ENCODE results near the gene RHEX.

- TF ChIP-seq, protein P1, sequence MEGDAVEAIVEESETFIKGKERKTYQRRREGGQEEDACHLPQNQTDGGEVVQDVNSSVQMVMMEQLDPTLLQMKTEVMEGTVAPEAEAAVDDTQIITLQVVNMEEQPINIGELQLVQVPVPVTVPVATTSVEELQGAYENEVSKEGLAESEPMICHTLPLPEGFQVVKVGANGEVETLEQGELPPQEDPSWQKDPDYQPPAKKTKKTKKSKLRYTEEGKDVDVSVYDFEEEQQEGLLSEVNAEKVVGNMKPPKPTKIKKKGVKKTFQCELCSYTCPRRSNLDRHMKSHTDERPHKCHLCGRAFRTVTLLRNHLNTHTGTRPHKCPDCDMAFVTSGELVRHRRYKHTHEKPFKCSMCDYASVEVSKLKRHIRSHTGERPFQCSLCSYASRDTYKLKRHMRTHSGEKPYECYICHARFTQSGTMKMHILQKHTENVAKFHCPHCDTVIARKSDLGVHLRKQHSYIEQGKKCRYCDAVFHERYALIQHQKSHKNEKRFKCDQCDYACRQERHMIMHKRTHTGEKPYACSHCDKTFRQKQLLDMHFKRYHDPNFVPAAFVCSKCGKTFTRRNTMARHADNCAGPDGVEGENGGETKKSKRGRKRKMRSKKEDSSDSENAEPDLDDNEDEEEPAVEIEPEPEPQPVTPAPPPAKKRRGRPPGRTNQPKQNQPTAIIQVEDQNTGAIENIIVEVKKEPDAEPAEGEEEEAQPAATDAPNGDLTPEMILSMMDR (conservative IDR thresholded peaks at IDR 0.05 in 1 of 2, IDR thresholded peaks at IDR 0.05 in 1 of 2; ENCODE audit: low read depth in 1 of 2, low read length in 2 of 2) = no peak
- no peak for TF ChIP-seq EZH2 (IDR thresholded peaks at IDR 0.05; ENCODE audit: low read length, missing control alignments)
Measured at GRCh38 chr1:206116191-206116872, 63.4 kb downstream of the RHEX start.
